ENCODE data around the gene TSTD2.

The TSTD2 gene

DNA sequence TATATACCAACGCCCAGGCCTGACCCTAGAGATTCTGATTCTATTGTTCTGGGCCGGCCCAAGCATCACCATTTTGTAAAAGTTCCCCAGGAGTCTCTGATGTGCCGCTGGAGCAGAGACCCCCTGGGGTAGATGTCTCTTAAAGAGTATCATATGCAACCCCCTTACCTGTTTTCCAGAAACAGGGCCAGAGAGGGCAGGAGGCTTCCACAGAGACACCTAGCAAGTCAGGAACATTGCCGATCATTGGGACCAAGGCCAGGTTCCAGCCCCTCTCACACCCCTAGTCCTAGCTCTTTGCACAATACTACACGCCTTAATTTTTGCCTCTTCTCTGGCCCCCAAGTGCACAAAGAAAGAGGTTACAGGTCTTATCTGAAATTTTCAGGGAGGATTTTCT lies 67.9 kb downstream of the TSTD2 start:
- Histone ChIP-seq H3K36me3 (ENCODE audit: control insufficient read depth, insufficient read depth, low read length) (no peaks in the 10 kb centered on the region), H3K4me2 (ENCODE audit: low read length) (no peak overlapping the region), H3K79me2 (no peaks in the 10 kb centered on the region), H3K9me3 (ENCODE audit: control insufficient read depth, low read length) (no peaks in the 10 kb centered on the region), H3K9ac (no peak overlapping the region), H3K4me1 (peaks cover 13% of the 10 kb centered on the region), H3K27me3 (ENCODE audit: control insufficient read depth, insufficient read depth, low read length) (no peaks in the 10 kb centered on the region), H2AFZ (no peak overlapping the region), H3K4me3 (ENCODE audit: low read depth, low read length) (no peak overlapping the region), H3K27ac (peak overlapping the region; percentile 58)
- TF ChIP-seq, protein P1, sequence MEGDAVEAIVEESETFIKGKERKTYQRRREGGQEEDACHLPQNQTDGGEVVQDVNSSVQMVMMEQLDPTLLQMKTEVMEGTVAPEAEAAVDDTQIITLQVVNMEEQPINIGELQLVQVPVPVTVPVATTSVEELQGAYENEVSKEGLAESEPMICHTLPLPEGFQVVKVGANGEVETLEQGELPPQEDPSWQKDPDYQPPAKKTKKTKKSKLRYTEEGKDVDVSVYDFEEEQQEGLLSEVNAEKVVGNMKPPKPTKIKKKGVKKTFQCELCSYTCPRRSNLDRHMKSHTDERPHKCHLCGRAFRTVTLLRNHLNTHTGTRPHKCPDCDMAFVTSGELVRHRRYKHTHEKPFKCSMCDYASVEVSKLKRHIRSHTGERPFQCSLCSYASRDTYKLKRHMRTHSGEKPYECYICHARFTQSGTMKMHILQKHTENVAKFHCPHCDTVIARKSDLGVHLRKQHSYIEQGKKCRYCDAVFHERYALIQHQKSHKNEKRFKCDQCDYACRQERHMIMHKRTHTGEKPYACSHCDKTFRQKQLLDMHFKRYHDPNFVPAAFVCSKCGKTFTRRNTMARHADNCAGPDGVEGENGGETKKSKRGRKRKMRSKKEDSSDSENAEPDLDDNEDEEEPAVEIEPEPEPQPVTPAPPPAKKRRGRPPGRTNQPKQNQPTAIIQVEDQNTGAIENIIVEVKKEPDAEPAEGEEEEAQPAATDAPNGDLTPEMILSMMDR (IDR thresholded peaks at IDR 0.05): no peak

DNA sequence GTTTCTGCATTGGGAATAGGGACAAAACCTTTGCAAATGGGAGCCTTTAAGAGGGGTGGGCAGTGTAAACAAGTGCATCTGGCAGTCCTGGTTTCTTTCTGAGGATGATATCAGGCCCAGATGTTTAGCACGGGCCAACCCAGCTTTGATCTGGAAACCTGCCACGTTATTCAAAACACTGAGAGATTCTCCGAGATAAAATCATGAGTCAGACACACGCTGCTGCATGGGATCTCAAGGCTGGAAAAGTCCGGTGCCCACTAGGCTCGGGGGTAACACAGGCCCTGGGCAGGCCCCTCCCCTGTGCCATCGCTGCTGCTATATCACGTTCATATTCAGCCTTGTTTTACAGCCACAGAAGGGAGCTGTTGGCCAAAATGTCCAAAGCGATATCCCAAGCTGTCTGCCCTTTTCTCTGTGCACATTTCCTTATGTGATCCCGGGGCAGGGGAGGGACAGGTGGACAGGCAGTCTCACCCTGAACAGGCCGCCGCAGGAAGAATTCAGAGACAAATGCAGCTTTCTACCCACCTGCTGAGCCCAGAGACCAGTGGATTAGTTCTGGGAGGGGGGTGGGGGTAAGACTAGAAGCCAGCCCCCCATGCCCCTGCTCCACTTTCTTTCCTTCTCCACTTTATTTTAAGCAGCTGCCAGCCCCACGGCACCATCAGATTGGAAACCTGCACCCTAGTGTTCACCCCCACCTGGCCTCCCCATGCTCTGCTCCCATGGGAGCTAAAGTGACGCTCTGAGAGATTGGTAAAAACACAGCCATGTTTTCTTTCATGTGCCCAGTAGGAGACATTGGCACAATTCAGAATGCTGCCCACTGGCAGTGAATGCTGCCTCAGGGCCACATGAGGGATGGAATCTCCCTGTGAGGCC lies 68.6 kb downstream of the TSTD2 start:
- peak overlapping the region; percentile 37 for H3K4me2 ChIP-seq (ENCODE audit: low read length)
- H3K9me3 ChIP-seq (ENCODE audit: control insufficient read depth, low read length): no peaks in the 10 kb centered on the region
- no peak overlapping the region for H3K4me3 ChIP-seq (ENCODE audit: low read depth, low read length)
- no peaks in the 10 kb centered on the region for H3K36me3 ChIP-seq (ENCODE audit: control insufficient read depth, insufficient read depth, low read length)
- peaks cover 11% of the 10 kb centered on the region for H3K4me1 ChIP-seq
- no peaks in the 10 kb centered on the region for H3K79me2 ChIP-seq
- H3K27me3 ChIP-seq (ENCODE audit: control insufficient read depth, insufficient read depth, low read length): no peaks in the 10 kb centered on the region
- TF ChIP-seq, protein P1 (IDR thresholded peaks at IDR 0.05): no peak
- H3K27ac ChIP-seq: peak overlapping the region; percentile 58
- H3K9ac ChIP-seq: no peak overlapping the region
- peak overlapping the region; percentile 64 for H2AFZ ChIP-seq

DNA sequence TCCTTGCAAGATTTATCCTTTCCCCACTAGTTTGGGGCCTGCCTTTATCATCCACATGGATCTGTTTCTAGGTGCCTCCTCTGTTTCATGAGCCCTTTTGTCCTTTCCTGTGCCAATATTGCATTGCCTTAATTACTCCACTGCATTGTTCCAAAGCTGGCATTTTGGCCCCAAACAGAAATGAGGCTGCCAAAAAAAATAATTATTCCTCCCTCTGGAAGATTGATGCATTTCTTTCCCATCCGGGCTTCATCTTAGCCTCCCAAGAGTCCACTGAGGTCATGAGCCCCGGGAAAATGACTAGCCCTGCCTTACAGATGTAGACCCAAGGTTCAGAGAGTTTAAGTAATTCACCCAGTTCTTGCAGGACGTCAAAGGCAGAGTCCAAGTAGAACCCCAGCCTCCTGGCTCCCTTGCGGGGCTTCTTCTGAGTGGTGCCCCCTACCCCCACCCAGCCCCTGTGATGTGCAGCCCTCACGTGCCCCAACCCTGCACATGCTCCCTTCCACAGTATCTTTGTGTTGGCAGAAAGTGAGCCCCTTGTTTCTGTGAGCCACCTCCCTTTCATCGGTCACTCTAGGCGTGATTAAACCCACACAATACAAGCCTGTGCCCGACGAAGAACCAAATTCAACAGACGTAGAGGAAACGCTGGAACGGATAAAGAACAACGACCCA lies 69.6 kb downstream of the TSTD2 start:
- Histone ChIP-seq H3K27me3 (ENCODE audit: control insufficient read depth, insufficient read depth, low read length) (no peaks in the 10 kb centered on the region), H3K4me2 (ENCODE audit: low read length) (peak overlapping the region; percentile 37), H3K36me3 (ENCODE audit: control insufficient read depth, insufficient read depth, low read length) (no peaks in the 10 kb centered on the region), H3K9me3 (ENCODE audit: control insufficient read depth, low read length) (no peaks in the 10 kb centered on the region), H3K4me1 (peaks cover 13% of the 10 kb centered on the region), H3K4me3 (ENCODE audit: low read depth, low read length) (no peak overlapping the region), H2AFZ (peak overlapping the region; percentile 64), H3K27ac (peak overlapping the region; percentile 58), H3K79me2 (no peaks in the 10 kb centered on the region), H3K9ac (no peak overlapping the region)
- TF ChIP-seq, protein P1 (IDR thresholded peaks at IDR 0.05): no peak

DNA sequence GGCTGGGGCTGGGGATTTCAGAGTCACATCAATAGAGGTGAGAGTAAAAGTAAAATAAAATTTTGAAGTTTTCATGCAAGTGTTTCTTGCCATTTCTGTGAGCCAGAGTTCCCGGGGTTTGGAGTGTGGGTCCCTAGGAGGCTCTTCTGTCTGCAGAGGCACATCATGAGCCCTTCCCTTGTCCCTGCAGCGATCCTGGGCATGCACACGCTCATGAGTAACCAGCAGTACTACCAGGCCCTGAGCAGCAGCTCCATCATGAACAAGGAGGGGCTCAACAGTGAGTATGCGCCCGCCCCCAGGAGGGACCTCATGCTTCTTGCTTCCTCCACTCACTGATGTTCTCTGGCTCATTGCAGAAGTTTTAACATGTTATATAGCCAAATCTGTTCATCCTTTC lies 70.6 kb downstream of the TSTD2 start:
- no peak overlapping the region for H2AFZ ChIP-seq
- TF ChIP-seq, protein P1 (IDR thresholded peaks at IDR 0.05): no peak
- no peak overlapping the region for H3K4me3 ChIP-seq (ENCODE audit: low read depth, low read length)
- no peak overlapping the region for H3K9ac ChIP-seq
- peaks cover 14% of the 10 kb centered on the region for H3K4me1 ChIP-seq
- no peaks in the 10 kb centered on the region for H3K79me2 ChIP-seq
- H3K9me3 ChIP-seq (ENCODE audit: control insufficient read depth, low read length): no peaks in the 10 kb centered on the region
- H3K36me3 ChIP-seq (ENCODE audit: control insufficient read depth, insufficient read depth, low read length): no peaks in the 10 kb centered on the region
- H3K27ac ChIP-seq: no peak overlapping the region
- no peaks in the 10 kb centered on the region for H3K27me3 ChIP-seq (ENCODE audit: control insufficient read depth, insufficient read depth, low read length)
- no peak overlapping the region for H3K4me2 ChIP-seq (ENCODE audit: low read length)

All from parathyroid adenoma (tissue), 2 donors.